Activated naive CD4-positive, alpha-beta T cell treated with anti-CD3 and anti-CD28 coated beads, Interleukin-2, amount 50 U/mL, for 72 hours (primary cell): ENCODE data around the gene R3HDM4. TPM values are rescaled to one million over a fixed set of nuclear protein-coding genes. Genes with fewer than 3 reads are reported as not detected.
"Not testable (repeated sequence)": the region's sequence is repeated elsewhere in the genome, so short reads cannot be mapped to it uniquely, and the experiment has no call there.

ENCODE experiments used
- ATAC-seq, 2 donors: fragments of 150-1000 bp; cut with Tn5 transposase; 2 replicates each; pipeline ENCODE4 v1.10.0; 2021; ENCODE audit warnings: mild to moderate bottlenecking in 2 of 2, moderate library complexity in 2 of 2
- DNase-seq, 2 donors: peaks; one replicate each; pipeline ENCODE4 v3.0.0; 2021 to 2022; ENCODE audit warnings: low spot score in 2 of 2
- H3K27ac Mint-ChIP-seq, 2 donors: one replicate each; pipeline ENCODE4 v1.8.0; 2022; ENCODE audit warnings: mild to moderate bottlenecking in 2 of 2, mixed read lengths in 2 of 2
- H3K36me3 Mint-ChIP-seq, 2 donors: one replicate each; pipeline ENCODE4 v1.8.0; 2022; ENCODE audit warnings: mixed read lengths in 2 of 2
- H3K9me3 Mint-ChIP-seq, 2 donors: one replicate each; pipeline ENCODE4 v1.8.0; 2022; ENCODE audit warnings: mixed read lengths in 2 of 2
- total RNA-seq, 2 donors: library from RNA; stranded (reverse); gene quantifications; one replicate each; pipeline ENCODE4 v1.2.3, GENCODE V29; 2022

Gene R3HDM4
- total RNA-seq, 2 donors from 2014 or later, result 98.3 to 102 TPM

DNA sequence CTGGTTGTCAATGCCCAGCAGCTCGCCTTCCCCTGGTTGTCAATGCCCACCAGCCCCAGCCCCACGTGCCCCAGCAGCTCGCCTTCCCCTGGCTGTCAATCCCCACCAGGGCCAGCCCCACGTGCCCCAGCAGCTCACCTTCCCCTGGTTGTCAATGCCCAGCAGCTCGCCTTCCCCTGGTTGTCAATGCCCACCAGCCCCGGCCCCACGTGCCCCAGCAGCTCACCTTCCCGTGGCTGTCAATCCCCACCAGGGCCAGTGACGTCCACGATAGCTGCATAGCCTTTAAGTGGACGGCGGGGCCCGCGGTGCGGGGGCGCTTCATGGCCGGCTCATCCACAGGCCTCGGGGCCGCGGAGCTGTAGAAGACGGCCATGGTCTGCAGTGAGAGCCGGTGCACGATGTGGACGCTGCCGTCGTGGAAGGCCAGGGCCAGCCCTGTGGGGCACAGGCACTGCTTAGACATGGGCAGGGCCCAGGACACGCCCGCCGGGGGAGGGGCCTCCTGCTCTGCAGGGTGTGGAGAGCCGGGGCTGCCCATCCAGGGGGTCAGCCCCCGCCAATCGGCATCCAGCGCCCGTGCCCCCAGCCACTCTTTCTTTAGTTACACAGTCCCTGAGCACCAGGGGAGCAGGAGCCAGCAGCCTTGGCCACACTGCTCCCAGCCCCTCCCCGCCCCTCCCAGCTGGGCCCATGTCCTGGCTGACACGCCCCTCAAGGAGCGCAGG, 33.1 kb downstream of the R3HDM4 start:
- no peaks in the 10 kb centered on the region for H3K36me3 Mint-ChIP-seq
- ATAC-seq (no peak), DNase-seq (no peak)
- no peaks in the 10 kb centered on the region for H3K9me3 Mint-ChIP-seq
- peak overlapping the region in 1 of 2 donors; percentile 83 for H3K27ac Mint-ChIP-seq

DNA sequence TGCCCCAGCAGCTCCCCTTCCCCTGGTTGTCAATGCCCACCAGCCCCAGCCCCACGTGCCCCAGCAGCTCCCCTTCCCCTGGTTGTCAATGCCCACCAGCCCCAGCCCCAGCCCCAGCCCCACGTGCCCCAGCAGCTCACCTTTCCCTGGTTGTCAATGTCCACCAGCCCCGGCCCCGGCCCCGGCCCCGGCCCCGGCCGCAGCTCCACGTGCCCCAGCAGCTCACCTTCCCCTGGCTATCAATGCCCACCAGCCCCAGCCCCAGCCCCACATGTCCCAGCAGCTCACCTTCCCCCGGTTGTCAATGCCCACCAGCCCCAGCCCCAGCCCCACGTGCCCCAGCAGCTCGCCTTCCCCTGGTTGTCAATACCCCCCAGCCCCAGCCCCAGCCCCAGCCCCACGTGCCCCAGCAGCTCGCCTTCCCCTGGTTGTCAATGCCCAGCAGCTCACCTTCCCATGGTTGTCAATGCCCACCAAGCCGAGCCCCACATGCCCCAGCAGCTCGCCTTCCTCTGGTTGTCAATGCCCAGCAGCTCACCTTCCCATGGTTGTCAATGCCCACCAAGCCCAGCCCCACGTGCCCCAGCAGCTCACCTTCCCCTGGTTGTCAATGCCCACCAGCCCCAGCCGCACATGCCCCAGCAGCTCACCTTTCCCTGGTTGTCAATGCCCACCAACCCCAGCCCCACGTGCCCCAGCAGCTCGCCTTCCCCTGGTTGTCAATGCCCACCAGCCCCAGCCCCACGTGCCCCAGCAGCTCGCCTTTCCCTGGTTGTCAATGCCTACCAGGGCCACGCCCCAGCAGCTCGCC, 34.1 kb downstream of the R3HDM4 start:
- not testable (repeated sequence) for H3K9me3 Mint-ChIP-seq, H3K36me3 Mint-ChIP-seq, DNase-seq, ATAC-seq
- peak overlapping the region; percentile 73 to 83 for H3K27ac Mint-ChIP-seq

GRCh38 chr19:877992-878660, 34.9 kb downstream of the R3HDM4 start:
- H3K27ac Mint-ChIP-seq, ATAC-seq, DNase-seq, H3K36me3 Mint-ChIP-seq, H3K9me3 Mint-ChIP-seq: not testable (repeated sequence)

GRCh38 chr19:876780-877314, 36.2 kb downstream of the R3HDM4 start:
- Mint-ChIP-seq H3K27ac (no peak overlapping the region), H3K9me3 (no peaks in the 10 kb centered on the region), H3K36me3 (no peaks in the 10 kb centered on the region)
- ATAC-seq (no peak), DNase-seq (no peak)

DNA sequence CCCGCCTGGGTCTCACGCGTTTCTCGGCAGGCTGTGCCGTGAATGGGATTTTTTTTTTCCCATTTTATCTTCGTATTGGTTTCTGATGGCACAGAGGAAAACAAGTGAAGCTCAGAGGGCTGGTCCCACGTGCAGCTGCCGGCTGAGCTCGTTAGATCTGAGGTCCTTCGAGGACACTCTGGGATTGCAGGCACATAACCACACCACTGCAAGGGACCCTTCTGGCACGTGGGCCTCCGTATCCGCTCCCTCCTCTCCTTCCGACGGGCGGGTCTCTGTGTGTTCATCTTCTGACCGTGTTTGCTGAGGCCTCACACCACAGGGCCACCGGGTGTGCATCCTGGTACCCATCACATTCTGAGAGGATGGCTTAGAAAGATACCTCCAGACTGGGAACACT, 36.9 kb downstream of the R3HDM4 start:
- no peaks in the 10 kb centered on the region for H3K9me3 Mint-ChIP-seq
- DNase-seq, result no peak
- H3K36me3 Mint-ChIP-seq, result no peaks in the 10 kb centered on the region
- H3K27ac Mint-ChIP-seq, result no peak overlapping the region
- no peak for ATAC-seq

GRCh38 chr19:875265-875879, 37.6 kb downstream of the R3HDM4 start:
- DNase-seq (no peak), ATAC-seq (no peak)
- no peaks in the 10 kb centered on the region for H3K9me3 Mint-ChIP-seq
- no peaks in the 10 kb centered on the region for H3K36me3 Mint-ChIP-seq
- peak overlapping the region in 1 of 2 donors; percentile 79 for H3K27ac Mint-ChIP-seq

DNA sequence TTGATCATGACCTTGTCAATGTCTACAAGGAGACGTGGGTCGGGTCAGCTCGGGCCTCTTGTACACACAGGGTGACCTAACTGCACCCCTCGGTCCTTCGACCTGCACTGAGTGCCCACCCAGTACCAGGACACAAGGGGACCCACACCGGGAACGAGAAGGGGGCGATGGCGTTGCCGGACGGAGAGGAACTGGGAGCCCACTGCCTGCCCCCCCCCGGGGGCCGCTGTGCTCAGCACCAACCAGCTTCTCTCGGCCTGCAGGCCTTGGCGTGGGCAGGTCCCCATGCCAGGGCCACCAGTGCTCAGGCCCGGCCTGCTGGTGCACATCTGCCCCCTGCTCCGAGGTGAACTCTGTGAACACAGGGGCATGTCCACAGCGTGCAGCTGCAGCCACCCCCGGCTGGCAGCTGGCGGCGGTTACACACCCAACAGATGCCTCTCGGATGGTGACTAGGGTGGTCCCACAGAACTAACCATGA, 39.4 kb downstream of the R3HDM4 start:
- H3K9me3 Mint-ChIP-seq, result no peaks in the 10 kb centered on the region
- no peak for ATAC-seq
- H3K27ac Mint-ChIP-seq, result no peak overlapping the region
- no peak for DNase-seq
- H3K36me3 Mint-ChIP-seq, result no peaks in the 10 kb centered on the region

DNA sequence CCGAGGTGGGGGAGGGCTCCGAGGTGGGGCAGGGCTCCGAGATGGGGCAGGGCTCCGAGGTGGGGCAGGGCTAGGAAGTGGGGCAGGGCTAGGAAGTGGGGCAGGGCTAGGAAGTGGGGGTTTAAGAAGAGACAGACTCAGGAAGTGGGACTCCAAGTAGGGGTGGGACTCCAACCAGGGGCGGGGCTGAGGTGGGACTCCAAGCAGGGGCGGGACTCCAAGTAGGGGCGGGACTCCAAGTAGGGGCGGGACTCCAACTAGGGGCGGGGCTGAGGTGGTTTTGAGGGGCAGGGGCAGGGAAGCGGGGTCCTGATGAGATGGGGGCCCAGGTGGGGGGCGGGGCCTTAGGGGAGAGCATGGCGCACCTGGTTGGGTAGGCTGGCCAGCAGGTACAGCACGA, 39.9 kb downstream of the R3HDM4 start:
- ATAC-seq, result peak; percentile 51 to 78
- H3K36me3 Mint-ChIP-seq, result no peaks in the 10 kb centered on the region
- peak in 1 of 2 donors; percentile 59 for DNase-seq
- H3K27ac Mint-ChIP-seq, result no peak overlapping the region
- H3K9me3 Mint-ChIP-seq, result no peaks in the 10 kb centered on the region

GRCh38 chr19:872266-872951, 40.6 kb downstream of the R3HDM4 start:
- H3K36me3 Mint-ChIP-seq, result no peaks in the 10 kb centered on the region
- peak overlapping the region in 1 of 2 donors; percentile 71 for H3K27ac Mint-ChIP-seq
- ATAC-seq (peak; percentile 79 to 87), DNase-seq (peak in 1 of 2 donors; percentile 84)
- H3K9me3 Mint-ChIP-seq, result no peaks in the 10 kb centered on the region

DNA sequence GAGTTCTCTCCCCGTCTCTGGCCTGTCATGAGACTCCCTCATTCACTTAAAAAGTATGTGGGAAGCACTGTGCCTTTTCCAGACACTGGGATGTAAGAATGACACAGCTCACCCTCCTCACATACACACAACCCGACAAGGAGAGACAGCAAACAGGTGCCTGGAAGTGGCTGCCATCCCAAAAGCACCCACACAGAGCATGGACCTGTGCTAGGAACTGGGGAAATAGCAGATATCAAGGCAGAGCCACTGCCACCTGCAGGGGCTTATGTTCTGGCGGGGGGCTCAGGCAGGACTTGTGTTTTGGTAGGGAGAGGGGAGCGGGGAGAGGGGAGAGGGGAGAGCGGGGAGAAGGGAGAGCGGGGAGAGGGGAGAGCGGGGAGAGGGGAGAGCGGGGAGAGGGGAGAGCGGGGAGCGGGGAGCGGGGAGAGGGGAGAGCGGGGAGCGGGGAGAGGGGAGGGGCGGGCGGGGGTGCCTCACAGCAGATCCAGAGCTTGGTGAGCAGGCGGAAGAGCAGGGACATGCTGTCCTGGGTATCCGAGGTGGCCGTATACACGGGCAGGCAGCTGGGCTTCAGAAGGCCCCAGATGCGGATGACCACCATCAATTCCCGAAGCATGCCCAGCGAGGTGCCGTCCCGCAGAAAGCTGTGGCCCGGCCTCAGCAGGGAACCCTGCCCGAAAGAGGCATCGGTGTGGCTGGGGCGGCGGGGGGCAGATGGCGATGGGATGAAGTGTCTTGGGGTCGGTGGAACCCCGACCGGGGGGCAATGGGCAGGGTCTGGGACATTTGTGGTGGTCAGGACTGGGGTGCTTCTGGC, 41.4 kb downstream of the R3HDM4 start:
- Mint-ChIP-seq H3K9me3 (no peaks in the 10 kb centered on the region), H3K27ac (peak overlapping the region; percentile 29 to 71), H3K36me3 (no peaks in the 10 kb centered on the region)
- no peak for DNase-seq
- no peak for ATAC-seq

DNA sequence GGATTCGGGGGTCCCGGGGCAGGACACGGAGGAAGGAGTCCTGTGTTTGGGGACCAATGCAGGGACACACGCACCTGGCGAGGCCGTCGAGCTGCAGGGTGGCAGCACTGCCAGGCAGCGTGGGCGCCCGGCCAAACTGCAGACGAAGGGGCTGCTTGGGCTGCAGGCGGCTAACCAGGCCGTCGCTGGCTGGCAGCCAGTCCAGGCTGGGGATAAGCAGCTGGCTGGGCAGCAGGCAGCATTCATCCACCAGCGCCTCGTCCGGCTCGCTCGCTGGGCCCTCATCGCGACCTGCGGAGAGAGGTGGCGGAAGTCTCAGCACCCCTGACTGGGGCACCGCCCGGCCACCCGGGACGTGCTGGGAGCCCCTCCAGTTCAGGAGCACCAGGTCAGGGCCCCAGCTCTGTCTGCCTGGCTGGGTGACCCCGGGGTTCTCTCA, 42.0 kb downstream of the R3HDM4 start:
- ATAC-seq, result no peak
- no peak for DNase-seq
- no peaks in the 10 kb centered on the region for H3K9me3 Mint-ChIP-seq
- no peak overlapping the region for H3K27ac Mint-ChIP-seq
- no peaks in the 10 kb centered on the region for H3K36me3 Mint-ChIP-seq

GRCh38 chr19:870314-870713, 42.7 kb downstream of the R3HDM4 start:
- Mint-ChIP-seq H3K27ac (peak overlapping the region in 1 of 2 donors; percentile 88), H3K9me3 (no peaks in the 10 kb centered on the region), H3K36me3 (no peaks in the 10 kb centered on the region)
- ATAC-seq (no peak), DNase-seq (no peak)

DNA sequence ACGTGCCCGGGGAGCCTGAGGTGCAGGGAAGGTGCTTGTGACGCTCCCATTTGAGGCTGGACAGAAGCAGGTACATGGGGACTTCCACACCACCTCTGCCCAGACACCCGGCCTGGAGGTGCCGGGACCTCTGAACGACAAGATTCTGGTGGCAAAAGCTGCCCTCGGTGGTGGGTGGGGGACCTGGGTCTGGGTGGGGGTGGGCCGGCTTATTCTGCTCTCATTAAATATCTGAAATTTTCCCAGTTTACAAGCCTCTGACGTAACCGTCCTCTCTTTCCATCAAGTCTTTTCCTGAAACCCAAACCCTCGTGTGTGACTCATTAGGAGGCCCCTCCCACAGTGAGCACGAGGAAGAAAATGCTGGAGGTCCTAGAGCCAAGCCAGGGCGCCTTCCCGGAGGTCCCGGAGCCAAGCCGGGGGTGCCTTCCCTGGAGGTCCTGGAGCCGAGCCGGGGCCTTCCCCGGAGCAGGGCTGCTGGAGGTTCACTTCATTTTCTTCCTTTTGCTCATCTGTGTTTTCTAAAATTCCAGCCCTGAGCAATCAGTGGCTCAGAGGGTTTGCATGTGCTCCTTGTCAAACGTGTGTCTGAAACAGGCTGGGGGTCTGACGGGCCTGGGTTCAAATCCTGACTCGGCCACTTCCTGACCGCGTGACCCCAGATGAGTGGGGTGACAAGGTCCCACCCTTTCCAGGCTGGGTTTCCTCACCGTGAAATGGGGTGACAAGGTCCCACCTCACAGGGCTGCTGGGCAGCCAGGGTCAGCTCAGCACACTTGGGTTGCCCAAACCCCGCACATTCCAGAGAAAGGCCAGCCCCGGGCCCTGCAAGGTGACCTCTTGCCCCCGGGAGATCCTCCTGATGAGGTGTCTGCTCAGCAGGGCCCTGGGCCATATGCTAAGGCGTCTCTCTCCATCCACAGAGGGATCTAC, 43.5 kb downstream of the R3HDM4 start:
- DNase-seq (no peak), ATAC-seq (no peak)
- Mint-ChIP-seq H3K36me3 (no peaks in the 10 kb centered on the region), H3K27ac (no peak overlapping the region), H3K9me3 (no peaks in the 10 kb centered on the region)

DNA sequence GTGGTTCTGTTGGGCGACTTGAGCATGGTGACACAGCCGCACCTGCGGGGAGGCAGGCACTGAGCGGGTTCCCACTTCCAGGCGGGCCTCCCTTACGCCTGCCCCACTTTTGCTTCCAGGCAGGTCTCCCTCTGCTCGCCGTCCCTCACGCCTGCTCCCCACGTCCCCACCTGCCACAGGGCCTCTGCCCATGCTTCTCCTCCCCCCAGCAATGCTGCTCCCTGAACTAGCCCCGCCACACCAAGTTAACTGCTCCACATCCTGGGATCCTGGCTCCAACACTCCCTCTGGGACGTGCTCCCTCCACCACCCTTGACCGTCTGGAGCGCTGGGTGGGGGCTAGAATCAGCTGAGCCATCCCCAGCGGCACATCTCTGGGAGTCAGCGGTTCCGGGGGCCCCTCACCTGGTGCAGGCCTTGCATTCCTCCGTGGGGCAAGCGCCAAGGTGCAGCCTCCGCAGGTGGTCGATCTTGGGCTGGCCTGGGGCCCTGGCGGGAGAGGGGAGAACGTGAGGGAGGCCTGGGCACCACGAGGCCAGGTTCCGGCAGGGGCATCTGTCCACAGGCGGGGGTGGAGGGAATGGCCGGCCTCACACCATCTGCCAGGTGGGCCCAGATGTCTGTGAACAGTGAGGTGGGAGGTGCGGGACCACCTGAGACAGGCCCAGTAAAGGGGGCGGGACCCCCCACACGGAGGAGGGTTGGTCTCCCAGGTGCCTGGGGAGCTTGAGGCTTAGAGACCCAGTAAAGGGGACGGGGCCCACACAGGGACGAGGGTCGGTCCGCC, 44.4 kb downstream of the R3HDM4 start:
- no peaks in the 10 kb centered on the region for H3K9me3 Mint-ChIP-seq
- ATAC-seq (no peak), DNase-seq (no peak)
- no peaks in the 10 kb centered on the region for H3K36me3 Mint-ChIP-seq
- no peak overlapping the region for H3K27ac Mint-ChIP-seq
